Keratinocyte (primary cell): ENCODE data around the gene PGBD1.

Experiments used
- EZH2 ChIP-seq: IDR thresholded peaks from one replicate; pipeline ENCODE4 v1.6.1; 2012; ENCODE audit warnings: inconsistent platforms, mild to moderate bottlenecking, low read length, moderate library complexity
- TF ChIP-seq, protein P1 (sequence below), 3 experiments: IDR thresholded peaks in 1 of 3; conservative IDR thresholded peaks in 1 of 3; optimal IDR thresholded peaks in 1 of 3; 2 replicates in 2 of 3; 3 replicates in 1 of 3; pipeline versions ENCODE3 to v1.5.1; 2011; ENCODE audit warnings: low read length in 3 of 3, mild to moderate bottlenecking in 3 of 3, moderate library complexity in 2 of 3, control low read depth in 1 of 3, inconsistent platforms in 1 of 3; ENCODE audit not compliant: insufficient read depth in 2 of 3; ENCODE audit errors: extremely low read depth in 1 of 3

DNA sequence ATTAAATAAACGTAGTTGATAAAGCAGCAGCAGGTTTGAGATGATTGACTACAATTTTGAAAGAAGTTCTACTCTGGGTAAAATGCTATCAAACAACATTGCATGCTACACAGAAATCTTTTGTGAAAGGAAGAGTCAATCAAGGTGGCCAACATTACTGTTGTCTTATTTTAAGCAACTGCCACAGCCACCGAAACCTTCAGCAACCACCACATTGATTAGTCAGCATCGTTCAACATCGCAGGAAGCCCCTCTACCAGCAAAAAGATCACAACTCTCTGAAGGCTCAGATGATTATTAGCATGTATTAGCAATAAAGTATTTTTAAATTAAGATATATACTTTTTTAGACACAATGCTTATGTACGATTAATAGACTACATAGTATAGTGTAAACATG lies 14.0 kb downstream of the PGBD1 start:
- TF ChIP-seq, protein P1, sequence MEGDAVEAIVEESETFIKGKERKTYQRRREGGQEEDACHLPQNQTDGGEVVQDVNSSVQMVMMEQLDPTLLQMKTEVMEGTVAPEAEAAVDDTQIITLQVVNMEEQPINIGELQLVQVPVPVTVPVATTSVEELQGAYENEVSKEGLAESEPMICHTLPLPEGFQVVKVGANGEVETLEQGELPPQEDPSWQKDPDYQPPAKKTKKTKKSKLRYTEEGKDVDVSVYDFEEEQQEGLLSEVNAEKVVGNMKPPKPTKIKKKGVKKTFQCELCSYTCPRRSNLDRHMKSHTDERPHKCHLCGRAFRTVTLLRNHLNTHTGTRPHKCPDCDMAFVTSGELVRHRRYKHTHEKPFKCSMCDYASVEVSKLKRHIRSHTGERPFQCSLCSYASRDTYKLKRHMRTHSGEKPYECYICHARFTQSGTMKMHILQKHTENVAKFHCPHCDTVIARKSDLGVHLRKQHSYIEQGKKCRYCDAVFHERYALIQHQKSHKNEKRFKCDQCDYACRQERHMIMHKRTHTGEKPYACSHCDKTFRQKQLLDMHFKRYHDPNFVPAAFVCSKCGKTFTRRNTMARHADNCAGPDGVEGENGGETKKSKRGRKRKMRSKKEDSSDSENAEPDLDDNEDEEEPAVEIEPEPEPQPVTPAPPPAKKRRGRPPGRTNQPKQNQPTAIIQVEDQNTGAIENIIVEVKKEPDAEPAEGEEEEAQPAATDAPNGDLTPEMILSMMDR (optimal IDR thresholded peaks at IDR 0.05 in 1 of 3, IDR thresholded peaks at IDR 0.05 in 1 of 3, conservative IDR thresholded peaks at IDR 0.05 in 1 of 3; ENCODE audit: extremely low read depth in 1 of 3, insufficient read depth in 2 of 3, low read length in 3 of 3), result no peak
- TF ChIP-seq EZH2, result no peak
